Effector CD4-positive, alpha-beta T cell (primary cell): ENCODE data around the gene SRR.

Source experiments
- DNase-seq: peaks from one replicate; pipeline ENCODE4 v3.0.0-alpha.2; 2020

Gene SRR

GRCh38 chr17:2372681-2373080 is 68.9 kb downstream of the SRR start:
- no peak for DNase-seq

GRCh38 chr17:2373179-2373578 is 69.4 kb downstream of the SRR start:
- no peak for DNase-seq
